Measurements from ENCODE around the gene LRRC49.

DNA sequence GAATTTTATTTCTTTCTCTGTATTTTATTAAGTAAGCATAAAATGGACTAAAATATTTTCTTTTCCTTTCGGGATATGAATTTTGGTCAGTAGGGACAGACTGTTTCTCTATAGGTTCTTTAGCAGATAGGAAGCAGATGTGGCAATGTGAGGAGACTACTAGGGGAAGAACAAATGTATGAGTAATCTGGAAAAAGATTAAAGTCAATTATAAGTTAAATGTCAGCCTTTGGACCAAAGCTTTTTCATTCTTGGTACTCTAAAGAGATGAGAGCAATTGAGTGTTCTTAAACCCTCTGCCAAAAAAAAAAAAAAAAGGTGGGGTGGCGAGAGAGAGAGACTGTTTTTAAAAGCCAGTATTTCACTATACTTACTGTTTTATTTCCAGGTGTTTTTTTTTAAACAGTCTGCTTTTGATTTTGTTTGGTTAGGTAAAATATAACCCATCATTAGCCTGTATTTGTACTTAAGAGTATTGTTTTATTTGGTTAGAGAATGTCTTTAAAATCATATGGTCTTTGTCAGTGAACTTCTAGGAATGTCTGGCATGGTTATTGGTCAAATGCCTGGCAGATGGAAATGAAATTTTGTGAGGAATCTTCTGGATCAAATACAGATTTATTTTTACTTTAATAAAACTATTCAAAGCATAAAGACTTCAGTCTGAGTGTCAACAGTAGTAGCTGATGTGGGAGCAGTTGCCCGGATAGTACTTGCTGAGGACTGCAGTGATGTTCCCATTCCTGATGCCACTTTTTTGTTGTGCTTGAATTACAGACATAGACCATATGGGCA lies 63.8 kb downstream of the LRRC49 start:
- TF ChIP-seq POLR2A (IDR thresholded peaks at IDR 0.05; ENCODE audit: low read depth, low read length) (no peak), MAFK (IDR thresholded peaks at IDR 0.05; ENCODE audit: low read depth, low read length) (no peak), MAZ (IDR thresholded peaks at IDR 0.05; ENCODE audit: borderline replicate concordance, low read depth, low read length) (no peak), CEBPB (IDR thresholded peaks at IDR 0.05; ENCODE audit: low read depth, low read length) (peak; percentile 26; the same call in 1 of the 2 replicates), RCOR1 (IDR thresholded peaks at IDR 0.05; ENCODE audit: insufficient replicate concordance, low read length) (no peak)
- TF ChIP-seq, protein P1, sequence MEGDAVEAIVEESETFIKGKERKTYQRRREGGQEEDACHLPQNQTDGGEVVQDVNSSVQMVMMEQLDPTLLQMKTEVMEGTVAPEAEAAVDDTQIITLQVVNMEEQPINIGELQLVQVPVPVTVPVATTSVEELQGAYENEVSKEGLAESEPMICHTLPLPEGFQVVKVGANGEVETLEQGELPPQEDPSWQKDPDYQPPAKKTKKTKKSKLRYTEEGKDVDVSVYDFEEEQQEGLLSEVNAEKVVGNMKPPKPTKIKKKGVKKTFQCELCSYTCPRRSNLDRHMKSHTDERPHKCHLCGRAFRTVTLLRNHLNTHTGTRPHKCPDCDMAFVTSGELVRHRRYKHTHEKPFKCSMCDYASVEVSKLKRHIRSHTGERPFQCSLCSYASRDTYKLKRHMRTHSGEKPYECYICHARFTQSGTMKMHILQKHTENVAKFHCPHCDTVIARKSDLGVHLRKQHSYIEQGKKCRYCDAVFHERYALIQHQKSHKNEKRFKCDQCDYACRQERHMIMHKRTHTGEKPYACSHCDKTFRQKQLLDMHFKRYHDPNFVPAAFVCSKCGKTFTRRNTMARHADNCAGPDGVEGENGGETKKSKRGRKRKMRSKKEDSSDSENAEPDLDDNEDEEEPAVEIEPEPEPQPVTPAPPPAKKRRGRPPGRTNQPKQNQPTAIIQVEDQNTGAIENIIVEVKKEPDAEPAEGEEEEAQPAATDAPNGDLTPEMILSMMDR (conservative IDR thresholded peaks at IDR 0.05; ENCODE audit: low read depth, low read length) = no peak
- TF ChIP-seq, protein P2, sequence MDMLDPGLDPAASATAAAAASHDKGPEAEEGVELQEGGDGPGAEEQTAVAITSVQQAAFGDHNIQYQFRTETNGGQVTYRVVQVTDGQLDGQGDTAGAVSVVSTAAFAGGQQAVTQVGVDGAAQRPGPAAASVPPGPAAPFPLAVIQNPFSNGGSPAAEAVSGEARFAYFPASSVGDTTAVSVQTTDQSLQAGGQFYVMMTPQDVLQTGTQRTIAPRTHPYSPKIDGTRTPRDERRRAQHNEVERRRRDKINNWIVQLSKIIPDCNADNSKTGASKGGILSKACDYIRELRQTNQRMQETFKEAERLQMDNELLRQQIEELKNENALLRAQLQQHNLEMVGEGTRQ (IDR thresholded peaks at IDR 0.05; ENCODE audit: low read depth, low read length) = no peak
- TF ChIP-seq, protein P3, sequence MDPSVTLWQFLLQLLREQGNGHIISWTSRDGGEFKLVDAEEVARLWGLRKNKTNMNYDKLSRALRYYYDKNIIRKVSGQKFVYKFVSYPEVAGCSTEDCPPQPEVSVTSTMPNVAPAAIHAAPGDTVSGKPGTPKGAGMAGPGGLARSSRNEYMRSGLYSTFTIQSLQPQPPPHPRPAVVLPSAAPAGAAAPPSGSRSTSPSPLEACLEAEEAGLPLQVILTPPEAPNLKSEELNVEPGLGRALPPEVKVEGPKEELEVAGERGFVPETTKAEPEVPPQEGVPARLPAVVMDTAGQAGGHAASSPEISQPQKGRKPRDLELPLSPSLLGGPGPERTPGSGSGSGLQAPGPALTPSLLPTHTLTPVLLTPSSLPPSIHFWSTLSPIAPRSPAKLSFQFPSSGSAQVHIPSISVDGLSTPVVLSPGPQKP (IDR thresholded peaks at IDR 0.05; ENCODE audit: borderline replicate concordance, low read depth, low read length) = no peak

Data from IMR-90 (cell line).